Right lobe of liver (tissue), 6 donors: ENCODE measurements around the gene ENOX1. TPM values are rescaled to one million over a fixed set of nuclear protein-coding genes. Genes with fewer than 3 reads are reported as not detected.

ENCODE experiments used
- ATAC-seq, 4 donors: fragments of 200-7000 bp; cut with Tn5 transposase; one replicate each; pipeline ENCODE4 v1.9.1; 2020; ENCODE audit warnings: mild to moderate bottlenecking in 4 of 4, moderate library complexity in 4 of 4
- DNase-seq, 3 donors: peaks; one replicate each; pipeline ENCODE4 v3.0.0-alpha.2; 2020
- H3K27ac ChIP-seq, 3 donors: fragments of 200-600 bp; one replicate each; pipeline ENCODE4 v1.8.0; 2022
- H3K27me3 ChIP-seq, 2 donors: fragments of 200-600 bp; one replicate each; pipeline ENCODE4 v1.8.0; 2022
- H3K36me3 ChIP-seq, 4 donors: fragments of 200-600 bp; sonication (generic) in 1 of 4; one replicate each; pipeline versions ENCODE4 v1.5.1 to v1.8.0; 2017 to 2022; ENCODE audit warnings: control low read depth in 1 of 4
- H3K4me1 ChIP-seq, 4 donors: fragments of 200-600 bp; sonication (generic) in 1 of 4; one replicate each; pipeline versions ENCODE4 v1.5.1 to v1.8.0; 2017 to 2022; ENCODE audit warnings: control low read depth in 1 of 4
- H3K4me3 ChIP-seq, 3 donors: fragments of 200-600 bp; one replicate each; pipeline ENCODE4 v1.8.0; 2022
- H3K9me3 ChIP-seq, 4 donors: fragments of 200-600 bp; sonication (generic) in 1 of 4; one replicate each; pipeline versions ENCODE4 v1.5.1 to v1.8.0; 2017 to 2022; ENCODE audit warnings: control low read depth in 1 of 4
- CTCF ChIP-seq, 4 donors: fragments of 200-600 bp in 3 of 4; fragments of 450-650 bp in 1 of 4; IDR thresholded peaks; one replicate each; pipeline versions ENCODE4 v1.5.1 to v1.8.0; 2016 to 2022; ENCODE audit warnings: antibody characterized with exemption in 4 of 4, mild to moderate bottlenecking in 2 of 4
- POLR2A ChIP-seq: fragments of 450-650 bp; IDR thresholded peaks from one replicate; pipeline ENCODE4 v1.6.1; 2017; ENCODE audit warnings: antibody characterized with exemption, mild to moderate bottlenecking
- WGBS: methylation state at CpG from one replicate; pipeline ENCODE4 v1.1.6; 2018; ENCODE audit warnings: low coverage, low lambda C conversion rate; ENCODE audit not compliant: insufficient coverage; ENCODE audit errors: missing lambda C conversion rate; 5-methylcytosine and 5-hydroxymethylcytosine counted together
- intact Hi-C, 2 donors: fragments of 100-400 bp; cut with DNase I; formaldehyde crosslinking; loops; one replicate each; pipeline versions ENCODE4 v1.11.2 to v1.14.1; 2022
- total RNA-seq, 6 experiments: library from RNA; depleted of rRNA in 2 of 6; stranded (reverse); fragments of >200 nt in 2 of 6; fragmentation: NEBNext Ultra II Directional in 3 of 6; extraction: Animal tissue kit (Norgen Biotek cat#: 25700) in 3 of 6; gene quantifications; one replicate each; pipeline versions ENCODE4 v1.1.0 to v1.2.4, GENCODE V29; 2016 to 2023
- donor health status: DM: no; HTN: yes; CAD: no.
- donor health status: DM: no; HTN: no; CAD: no.
- donor health status: DM: no; HTN: no; CAD: no.
- donor health status: DM: no; HTN: yes; CAD: no.
- donor health status: DM: no; HTN: yes; CAD: no.

ENOX1 gene
- total RNA-seq, 6 experiments from 2014 or later = 0.07 to 0.16 TPM; not detected in 4

DNA sequence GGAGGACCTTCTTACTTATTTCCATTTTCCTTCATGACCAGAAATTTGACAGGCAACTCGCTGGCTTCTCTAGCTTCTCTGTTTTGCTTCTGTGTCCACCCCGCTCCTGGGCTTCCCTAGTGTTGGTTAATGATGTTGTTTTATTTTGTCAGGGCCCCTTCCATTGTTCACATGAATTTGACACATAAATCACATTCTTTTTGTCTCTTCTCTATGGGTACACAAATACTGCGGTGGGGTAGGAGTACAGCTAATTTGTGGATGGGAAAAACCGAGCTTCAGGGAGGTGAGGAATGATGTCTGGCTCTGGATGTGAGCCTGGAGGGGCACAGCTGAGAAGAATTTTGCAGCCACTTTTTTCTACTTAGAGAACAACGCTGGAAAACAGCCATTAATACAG is 563.6 kb downstream of the ENOX1 start:
- intact Hi-C loops = no loop called here
- no peak overlapping the region for H3K27ac ChIP-seq
- TF ChIP-seq POLR2A (no peak), CTCF (IDR thresholded peaks at IDR 0.05) (no peak)
- no peaks in the 10 kb centered on the region for H3K27me3 ChIP-seq
- no peak for DNase-seq
- no peak for ATAC-seq
- 59% methylated on average over 5 of the region's 5 CpGs for WGBS
- H3K36me3 ChIP-seq = no peaks in the 10 kb centered on the region
- no peaks in the 10 kb centered on the region for H3K4me1 ChIP-seq
- H3K4me3 ChIP-seq = no peak overlapping the region
- no peaks in the 10 kb centered on the region for H3K9me3 ChIP-seq

DNA sequence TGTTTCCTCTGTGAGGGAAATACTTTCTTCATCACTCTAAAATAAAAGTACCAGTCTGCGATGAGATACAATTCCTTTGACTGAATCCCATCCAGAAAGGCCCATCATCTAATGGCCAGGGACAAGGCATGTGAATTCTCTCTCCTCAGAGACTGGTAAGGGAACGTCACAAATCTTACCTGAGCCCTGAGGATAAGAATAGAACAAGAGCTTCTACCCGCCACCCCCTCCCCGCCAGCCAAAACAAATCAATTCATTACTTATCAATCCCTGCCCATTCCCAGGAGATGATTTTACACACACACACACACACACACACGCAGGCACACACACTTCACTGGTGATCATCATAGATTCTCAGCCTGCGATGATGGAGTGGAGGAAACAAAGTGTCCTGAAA is 564.7 kb downstream of the ENOX1 start:
- WGBS = 65% methylated on average over 4 of the region's 6 CpGs
- no peak overlapping the region for H3K27ac ChIP-seq
- TF ChIP-seq CTCF (IDR thresholded peaks at IDR 0.05) (no peak), POLR2A (no peak)
- intact Hi-C loops = no loop called here
- no peaks in the 10 kb centered on the region for H3K4me1 ChIP-seq
- H3K27me3 ChIP-seq = no peaks in the 10 kb centered on the region
- no peak overlapping the region for H3K4me3 ChIP-seq
- H3K36me3 ChIP-seq = no peaks in the 10 kb centered on the region
- no peak for DNase-seq
- ATAC-seq = no peak
- H3K9me3 ChIP-seq = no peaks in the 10 kb centered on the region

- intact Hi-C loops = no loop called here
- DNase-seq (no peak), ATAC-seq (no peak)
- no peak overlapping the region for H3K4me3 ChIP-seq
- H3K27me3 ChIP-seq = no peaks in the 10 kb centered on the region
- no peak overlapping the region for H3K27ac ChIP-seq
- H3K9me3 ChIP-seq = no peaks in the 10 kb centered on the region
- H3K36me3 ChIP-seq = no peaks in the 10 kb centered on the region
- TF ChIP-seq CTCF (IDR thresholded peaks at IDR 0.05) (no peak), POLR2A (no peak)
- WGBS = 73% methylated on average over 1 of the region's 1 CpG
- no peaks in the 10 kb centered on the region for H3K4me1 ChIP-seq
Measured at GRCh38 chr13:43221611-43222010, 565.2 kb downstream of the ENOX1 start.

DNA sequence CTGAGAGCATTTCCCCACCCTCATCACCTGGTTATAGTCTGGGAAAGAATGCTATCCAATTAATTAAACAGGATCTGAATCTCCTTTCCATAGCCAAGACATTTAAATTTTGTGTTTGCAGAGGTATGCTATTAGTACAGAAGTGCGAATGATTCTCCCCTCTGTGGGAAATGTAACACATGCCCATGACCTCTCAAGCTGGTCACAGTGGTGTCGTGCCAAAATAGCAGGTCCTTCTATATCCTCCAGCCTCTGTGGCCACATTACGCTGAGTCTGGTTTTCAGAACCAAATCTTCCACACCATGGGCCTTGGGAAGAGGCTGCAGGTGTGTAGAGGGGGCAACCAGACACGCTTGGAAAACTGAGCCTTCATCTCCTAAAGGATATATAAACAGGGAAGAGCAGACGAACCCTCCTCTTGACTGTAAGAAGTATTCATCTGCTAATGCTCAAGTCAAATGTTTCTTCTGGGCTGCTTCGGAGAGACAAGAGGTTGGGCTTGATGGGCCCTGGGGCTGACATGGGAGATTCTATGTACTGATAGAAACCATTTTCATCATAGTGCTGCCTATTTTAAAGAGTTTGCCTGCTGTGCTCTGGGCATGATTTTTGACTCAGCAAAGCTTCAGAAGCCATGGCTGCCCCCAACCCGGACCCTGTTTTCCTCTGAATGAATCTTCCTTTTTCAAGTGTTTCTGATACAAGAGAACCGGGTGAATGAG is 565.7 kb downstream of the ENOX1 start:
- no peaks in the 10 kb centered on the region for H3K4me1 ChIP-seq
- no peak for ATAC-seq
- no peaks in the 10 kb centered on the region for H3K27me3 ChIP-seq
- DNase-seq = no peak
- TF ChIP-seq POLR2A (no peak), CTCF (IDR thresholded peaks at IDR 0.05) (no peak)
- no peak overlapping the region for H3K27ac ChIP-seq
- H3K9me3 ChIP-seq = no peaks in the 10 kb centered on the region
- 65% methylated on average over 5 of the region's 8 CpGs for WGBS
- intact Hi-C loops = no loop called here
- H3K4me3 ChIP-seq = no peak overlapping the region
- H3K36me3 ChIP-seq = no peaks in the 10 kb centered on the region

- Histone ChIP-seq H3K36me3 (no peaks in the 10 kb centered on the region), H3K9me3 (no peaks in the 10 kb centered on the region), H3K27ac (no peak overlapping the region), H3K27me3 (no peaks in the 10 kb centered on the region), H3K4me3 (no peak overlapping the region), H3K4me1 (no peaks in the 10 kb centered on the region)
- 74% methylated on average over 4 of the region's 4 CpGs for WGBS
- DNase-seq (no peak), ATAC-seq (no peak)
- intact Hi-C loops = no loop called here
- no peak for TF ChIP-seq POLR2A
- TF ChIP-seq CTCF (IDR thresholded peaks at IDR 0.05) = no peak
Measured at GRCh38 chr13:43214124-43214523, 572.6 kb downstream of the ENOX1 start.
